IPS DF 19.7 (cell line): ENCODE measurements around the gene RTCA.
"Not testable (repeated sequence)": the region's sequence is repeated elsewhere in the genome, so short reads cannot be mapped to it uniquely, and the experiment has no call there.

Source experiments
- DNase-seq: peaks from one replicate; pipeline ENCODE4 v3.0.0-alpha.2; 2013; ENCODE audit warnings: low read depth, low spot score

The RTCA gene

DNA sequence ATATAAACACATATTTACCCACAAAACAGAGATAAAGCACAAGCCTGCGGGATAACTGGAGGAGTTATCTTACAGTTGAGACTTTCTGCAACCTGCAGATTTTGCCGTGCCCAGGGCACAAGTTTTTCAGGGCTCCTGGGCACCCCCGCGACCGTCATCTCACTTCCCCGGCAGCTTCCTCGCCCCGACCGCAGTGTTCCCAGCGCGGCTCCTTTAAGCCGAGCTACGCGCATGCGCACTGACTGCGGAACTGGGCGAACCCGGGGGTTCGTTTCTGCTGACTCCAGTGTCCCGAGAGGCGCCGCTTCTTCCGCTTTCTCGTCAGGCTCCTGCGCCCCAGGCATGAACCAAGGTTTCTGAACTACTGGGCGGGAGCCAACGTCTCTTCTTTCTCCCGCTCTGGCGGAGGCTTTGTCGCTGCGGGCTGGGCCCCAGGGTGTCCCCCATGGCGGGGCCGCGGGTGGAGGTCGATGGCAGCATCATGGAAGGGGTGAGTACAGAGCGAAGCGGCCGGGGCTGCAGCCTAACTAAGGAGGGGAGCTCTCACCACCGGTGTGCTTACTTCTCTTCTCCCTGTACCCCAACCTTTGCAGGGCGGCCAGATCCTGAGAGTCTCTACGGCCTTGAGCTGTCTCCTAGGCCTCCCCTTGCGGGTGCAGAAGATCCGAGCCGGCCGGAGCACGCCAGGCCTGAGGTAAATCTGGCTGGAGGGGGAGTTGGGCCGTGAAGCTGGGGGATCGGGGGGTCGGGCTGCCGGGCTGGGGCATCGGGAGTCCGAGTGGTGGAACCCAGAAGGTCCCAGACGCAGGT, at the start of gene RTCA:
Gene RTCA, plus strand, starts transcription at position 286 of the 810 bp plus-strand sequence. Its CDS starts 160 bp downstream, at position 446.
- peak; percentile 84 for DNase-seq

GRCh38 chr1:100217834-100218233, 48.2 kb upstream of the RTCA start:
- no peak for DNase-seq

DNA sequence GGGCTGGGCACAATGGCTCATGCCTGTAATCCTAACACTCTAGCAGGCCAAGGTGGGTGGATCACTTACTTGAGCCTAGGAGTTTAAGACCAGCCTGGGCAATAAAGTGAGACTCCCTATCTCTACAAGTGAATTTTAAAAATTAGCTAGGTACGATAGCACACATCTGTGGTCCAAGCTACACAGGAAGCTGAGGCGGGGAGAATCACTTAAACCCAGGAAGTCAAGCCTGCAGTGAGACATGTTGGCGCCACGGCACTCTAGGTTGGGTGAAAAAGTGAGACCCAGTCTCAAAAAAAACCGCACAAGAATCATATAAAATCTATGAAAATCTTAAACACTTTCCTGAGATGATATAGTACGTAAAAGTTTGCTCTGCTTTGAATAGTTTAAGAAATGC, 46.6 kb upstream of the RTCA start:
- no peak for DNase-seq

DNA sequence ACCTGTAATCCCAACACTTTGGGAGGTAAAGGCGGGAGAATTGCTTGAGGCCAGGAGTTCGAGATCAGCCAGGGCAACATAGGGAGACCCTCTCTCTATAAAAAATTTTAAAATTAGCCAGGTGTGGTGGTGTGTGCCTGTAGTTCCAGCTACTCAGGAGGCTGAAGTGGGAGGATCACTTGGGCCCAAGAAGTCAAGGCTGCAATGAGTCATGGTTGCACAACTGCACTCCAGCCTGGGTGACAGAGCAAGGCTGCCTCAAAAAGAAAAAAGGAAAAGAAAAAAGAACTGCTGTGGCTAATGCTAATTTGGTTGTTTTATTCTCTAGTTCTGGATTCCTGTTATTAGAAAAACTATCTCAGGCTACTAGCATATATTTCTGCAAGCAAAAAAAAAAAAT, 46.1 kb upstream of the RTCA start:
- no peak for DNase-seq

GRCh38 chr1:100222428-100222827, 43.6 kb upstream of the RTCA start:
- DNase-seq: no peak

- no peak for DNase-seq
Observed at GRCh38 chr1:100229681-100230443, 36.2 kb upstream of the RTCA start.

DNA sequence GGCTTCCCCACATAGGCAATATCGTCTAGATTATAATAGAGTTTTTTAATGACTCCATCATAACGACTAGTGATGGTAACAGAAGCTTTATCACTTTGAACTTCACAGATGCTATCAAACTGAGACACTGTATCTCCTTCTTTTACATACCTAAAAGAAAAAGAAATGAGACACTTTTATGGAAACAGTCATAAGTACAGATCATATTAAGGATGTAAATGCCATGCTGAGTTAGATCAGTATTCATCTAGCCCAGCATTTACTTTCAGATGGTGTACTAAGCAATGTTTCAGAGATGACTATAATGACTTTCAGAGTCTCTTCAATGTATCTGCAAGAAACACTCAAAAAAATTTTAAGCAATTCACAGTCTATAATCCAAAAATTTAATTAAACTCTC, 35.3 kb upstream of the RTCA start:
- DNase-seq: no peak

GRCh38 chr1:100231721-100232120, 34.3 kb upstream of the RTCA start:
- no peak for DNase-seq

DNA sequence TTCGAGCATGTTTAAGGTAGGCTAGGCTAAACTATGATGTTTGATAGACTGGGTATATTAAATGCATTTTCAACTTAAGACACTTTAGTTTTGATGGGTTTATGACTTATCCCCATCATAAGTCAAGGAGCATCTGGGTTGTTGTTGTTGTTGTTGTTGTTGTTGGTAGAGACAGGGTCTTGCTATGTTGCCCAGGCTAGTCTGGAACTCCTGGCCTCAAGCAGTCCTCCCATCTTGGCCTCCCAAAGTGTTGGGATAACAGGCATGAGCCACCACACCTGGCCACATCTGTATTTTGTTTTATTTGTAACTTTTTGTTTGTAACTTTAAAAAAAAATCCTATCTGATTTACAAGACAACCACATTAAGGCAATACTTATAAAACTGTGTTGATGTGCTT, 33.9 kb upstream of the RTCA start:
- no peak for DNase-seq

GRCh38 chr1:100233566-100233965, 32.5 kb upstream of the RTCA start:
- not testable (repeated sequence) for DNase-seq

DNA sequence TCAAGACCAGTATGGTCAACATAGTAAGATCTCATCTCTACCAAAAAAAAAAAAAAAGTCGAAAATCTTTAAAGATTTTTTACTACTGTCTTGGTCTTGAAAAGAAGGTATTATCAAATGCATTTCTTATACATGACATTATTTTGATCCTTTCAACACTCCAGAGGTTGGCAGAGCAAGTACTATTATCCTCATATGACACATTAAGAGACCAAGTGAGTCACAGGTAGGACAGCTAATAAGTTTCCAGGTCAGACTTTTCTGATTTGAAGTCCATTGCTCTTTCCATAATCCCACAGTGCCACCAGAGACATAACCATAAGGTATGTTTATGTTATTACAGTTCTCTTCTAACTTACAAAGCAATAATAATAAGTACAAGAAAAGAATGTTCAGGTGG, 31.6 kb upstream of the RTCA start:
- no peak for DNase-seq

DNA sequence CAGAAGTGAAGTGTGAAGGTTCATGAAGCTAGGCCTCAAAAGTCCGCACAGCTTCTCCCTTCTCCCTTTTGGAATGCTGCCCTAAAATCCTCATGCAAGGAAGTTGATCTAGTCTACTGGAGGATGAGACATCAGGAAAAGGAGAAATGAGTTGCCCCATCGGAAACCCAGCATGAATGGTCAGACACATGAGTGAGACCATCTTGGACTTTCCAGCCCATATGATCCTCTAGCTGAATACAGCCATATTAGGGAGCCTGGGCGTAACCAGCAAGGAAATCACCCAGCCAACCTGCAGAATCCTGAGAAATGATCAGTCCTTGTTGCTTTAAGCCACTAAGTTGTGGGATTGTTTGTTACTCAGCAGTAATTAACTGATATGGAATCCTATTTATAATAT, 28.9 kb upstream of the RTCA start:
- no peak for DNase-seq

DNA sequence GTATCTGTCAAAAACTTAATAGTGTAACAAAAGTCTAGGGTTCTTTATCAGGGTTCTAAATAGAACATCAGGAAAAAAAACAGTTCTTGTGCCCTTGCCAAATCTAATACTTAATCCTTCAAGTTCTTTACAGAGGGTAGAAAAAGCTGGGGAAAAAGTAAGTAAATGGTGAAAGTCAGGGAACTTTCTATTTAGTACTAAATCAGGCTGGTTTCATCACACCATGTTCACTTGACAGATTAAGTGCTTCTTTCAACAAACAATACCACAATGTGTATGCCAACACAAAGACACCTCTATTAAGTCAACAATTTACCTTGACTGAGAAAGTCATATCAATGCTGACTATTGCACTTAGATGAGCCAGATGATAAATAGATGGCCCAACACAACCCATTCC, 26.1 kb upstream of the RTCA start:
- DNase-seq: no peak

GRCh38 chr1:100240631-100241030, 25.4 kb upstream of the RTCA start:
- DNase-seq: no peak

DNA sequence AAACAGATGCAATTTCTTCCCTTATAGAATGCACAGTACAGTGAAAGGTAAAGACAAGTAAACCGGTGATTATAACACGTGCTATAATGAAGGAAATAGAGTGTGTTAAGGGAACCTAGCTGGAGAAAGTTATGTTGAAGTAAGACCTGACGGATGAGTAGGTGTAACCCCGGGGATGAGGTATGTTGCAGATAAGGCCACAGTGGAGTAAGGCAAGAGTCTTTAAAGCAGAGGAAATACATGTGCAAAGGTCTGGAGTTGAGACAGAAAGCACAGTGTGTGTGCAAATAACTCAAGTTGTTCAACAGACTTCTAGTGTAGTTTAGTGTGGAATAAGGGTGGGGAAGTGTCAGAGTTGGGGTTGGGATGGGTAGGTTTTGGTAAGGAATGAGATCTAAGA, 19.3 kb upstream of the RTCA start:
- no peak for DNase-seq

GRCh38 chr1:100249155-100249536, 16.9 kb upstream of the RTCA start:
- DNase-seq: no peak

- peak; percentile 94 for DNase-seq
Observed at GRCh38 chr1:100249537-100250257, 16.3 kb upstream of the RTCA start, which contains the start of gene DBT. Gene DBT (minus strand): TSS chr1:100249834. CDS start chr1:100249820, 14 bp downstream.

GRCh38 chr1:100250264-100250663, 15.8 kb upstream of the RTCA start:
- DNase-seq: no peak

DNA sequence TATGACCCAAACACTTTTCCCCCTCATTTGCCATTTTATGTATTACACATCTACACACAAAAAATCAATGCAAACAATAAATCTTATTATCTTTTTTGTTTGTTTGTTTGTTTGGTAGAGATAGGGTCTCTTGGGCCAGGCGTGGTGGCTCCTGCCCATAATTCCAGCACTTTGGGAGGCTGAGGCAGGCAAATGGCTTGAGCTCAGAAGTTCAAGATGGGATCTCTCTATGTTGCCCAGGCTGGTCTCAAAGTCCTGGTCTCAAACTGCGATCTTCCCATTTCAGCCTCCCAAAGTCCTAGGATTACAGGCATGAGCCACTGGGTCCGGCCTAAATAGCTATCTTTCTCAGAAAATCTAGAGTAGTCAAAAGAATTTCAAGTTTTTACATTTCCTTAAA, 15.2 kb upstream of the RTCA start:
- DNase-seq: no peak

DNA sequence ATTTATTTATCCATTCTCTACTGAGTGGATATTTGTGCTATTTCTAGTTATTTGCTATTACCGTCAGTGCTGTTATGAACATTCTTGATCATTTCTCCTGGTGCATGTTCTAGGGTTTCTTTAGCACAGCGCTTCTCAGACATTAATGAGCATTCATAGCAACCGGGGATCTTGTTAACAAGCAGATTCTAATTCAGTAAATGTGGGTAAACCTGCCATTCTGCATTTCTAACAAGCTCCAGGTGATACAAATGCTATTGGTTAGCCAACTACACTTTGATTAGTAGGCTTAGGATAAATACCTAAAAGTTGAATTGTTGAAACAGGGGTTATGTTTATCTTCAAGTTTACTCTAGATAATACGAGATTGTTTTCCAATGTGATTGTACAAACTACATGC, 13.1 kb upstream of the RTCA start:
- DNase-seq: no peak

GRCh38 chr1:100253552-100253951, 12.5 kb upstream of the RTCA start:
- DNase-seq: no peak

- DNase-seq: not testable (repeated sequence)
Observed at GRCh38 chr1:100256273-100256672, 9.7 kb upstream of the RTCA start.
